ENCODE results near the gene MLC1.

The MLC1 gene

DNA sequence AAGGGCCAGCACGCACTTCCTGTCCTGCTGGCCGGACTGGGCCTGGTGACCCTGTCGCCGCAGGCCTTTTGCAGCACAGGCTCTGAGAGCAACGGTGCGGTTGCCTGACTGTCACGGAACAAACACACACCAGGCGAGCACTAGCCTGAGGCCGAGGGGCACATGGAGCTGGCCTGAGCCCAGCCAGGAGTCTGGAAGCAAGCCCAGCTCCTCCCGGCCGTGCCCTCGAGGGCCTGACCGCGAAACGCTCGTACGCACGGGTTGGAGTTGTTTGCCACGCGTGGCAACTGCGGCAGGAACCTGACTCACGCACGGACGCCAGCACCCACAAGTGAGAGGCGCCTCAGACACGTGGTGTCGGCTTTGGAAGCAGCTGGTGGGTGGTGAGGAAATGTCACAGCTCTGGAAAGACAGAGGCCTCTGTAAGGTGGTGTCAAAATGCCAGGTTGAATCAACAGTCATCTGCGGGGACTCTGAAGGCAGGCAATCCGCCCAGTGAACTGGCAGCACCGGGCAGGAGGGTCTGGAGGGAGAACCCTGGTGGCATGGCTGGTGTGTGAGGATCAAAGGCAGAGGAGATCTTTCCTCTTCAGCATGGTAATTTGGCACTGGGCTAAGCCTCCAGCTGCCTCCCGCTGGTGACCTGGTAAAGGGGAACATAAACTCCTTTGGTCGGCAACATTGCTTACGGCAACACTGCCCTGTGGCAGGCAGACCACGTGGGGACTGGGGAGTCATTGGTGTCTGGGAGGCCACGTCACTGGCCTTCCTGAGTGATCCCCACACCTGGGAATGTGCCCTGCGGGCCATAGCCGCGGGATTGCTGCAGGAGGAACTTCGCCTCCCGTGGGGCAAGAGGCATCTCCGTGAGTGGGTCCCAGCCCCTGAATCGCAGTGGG lies 57.3 kb downstream of the MLC1 start:
- no peak overlapping the region for H3K4me2 ChIP-seq
- no peaks in the 10 kb centered on the region; the same call in 1 of the 2 replicates for H3K27me3 ChIP-seq (ENCODE audit: insufficient read depth, low read depth)
- no peak overlapping the region for H3K9ac ChIP-seq

DNA sequence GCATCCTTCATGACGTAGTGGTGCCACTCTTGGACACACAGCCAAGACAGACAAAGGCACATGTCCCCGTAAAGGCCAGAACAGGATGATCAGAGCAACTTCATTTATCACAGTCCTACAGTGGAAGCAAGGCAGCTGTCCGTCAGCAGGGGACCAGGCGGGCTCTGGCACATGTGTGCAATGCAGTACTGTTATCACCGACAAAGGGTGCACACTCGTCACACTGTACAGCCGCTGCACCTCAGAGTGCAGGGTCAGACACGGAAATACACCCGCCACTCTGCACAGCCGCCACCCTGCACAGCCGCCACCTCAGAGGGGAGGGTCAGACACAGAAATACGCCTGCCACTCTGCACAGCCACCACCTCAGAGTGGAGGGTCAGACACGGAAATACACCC lies 59.2 kb downstream of the MLC1 start:
- H3K36me3 ChIP-seq (ENCODE audit: insufficient read depth), result no peaks in the 10 kb centered on the region
- H3K9ac ChIP-seq, result no peak overlapping the region
- H3K27ac ChIP-seq, result no peak overlapping the region
- TF ChIP-seq, protein P1, sequence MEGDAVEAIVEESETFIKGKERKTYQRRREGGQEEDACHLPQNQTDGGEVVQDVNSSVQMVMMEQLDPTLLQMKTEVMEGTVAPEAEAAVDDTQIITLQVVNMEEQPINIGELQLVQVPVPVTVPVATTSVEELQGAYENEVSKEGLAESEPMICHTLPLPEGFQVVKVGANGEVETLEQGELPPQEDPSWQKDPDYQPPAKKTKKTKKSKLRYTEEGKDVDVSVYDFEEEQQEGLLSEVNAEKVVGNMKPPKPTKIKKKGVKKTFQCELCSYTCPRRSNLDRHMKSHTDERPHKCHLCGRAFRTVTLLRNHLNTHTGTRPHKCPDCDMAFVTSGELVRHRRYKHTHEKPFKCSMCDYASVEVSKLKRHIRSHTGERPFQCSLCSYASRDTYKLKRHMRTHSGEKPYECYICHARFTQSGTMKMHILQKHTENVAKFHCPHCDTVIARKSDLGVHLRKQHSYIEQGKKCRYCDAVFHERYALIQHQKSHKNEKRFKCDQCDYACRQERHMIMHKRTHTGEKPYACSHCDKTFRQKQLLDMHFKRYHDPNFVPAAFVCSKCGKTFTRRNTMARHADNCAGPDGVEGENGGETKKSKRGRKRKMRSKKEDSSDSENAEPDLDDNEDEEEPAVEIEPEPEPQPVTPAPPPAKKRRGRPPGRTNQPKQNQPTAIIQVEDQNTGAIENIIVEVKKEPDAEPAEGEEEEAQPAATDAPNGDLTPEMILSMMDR (conservative IDR thresholded peaks at IDR 0.05; ENCODE audit: low read depth, low read length), result no peak
- H3K4me1 ChIP-seq (ENCODE audit: low read depth, poor library complexity, severe bottlenecking), result no peaks in the 10 kb centered on the region
- no peaks in the 10 kb centered on the region for H4K20me1 ChIP-seq (ENCODE audit: insufficient read depth)
- no peak overlapping the region for H2AFZ ChIP-seq (ENCODE audit: low read depth)
- H3K4me2 ChIP-seq, result no peak overlapping the region
- no peaks in the 10 kb centered on the region for H3K79me2 ChIP-seq (ENCODE audit: insufficient read depth, low read depth)
- no peaks in the 10 kb centered on the region; the same call in 1 of the 2 replicates for H3K27me3 ChIP-seq (ENCODE audit: insufficient read depth, low read depth)
- no peak overlapping the region for H3K4me3 ChIP-seq (IDR thresholded peaks at IDR 0.05; ENCODE audit: insufficient read depth, low read depth, low read length)

More for the DNA sequence above, 57.3 kb downstream of the MLC1 start:
- Histone ChIP-seq H3K79me2 (ENCODE audit: insufficient read depth, low read depth) (no peaks in the 10 kb centered on the region), H2AFZ (ENCODE audit: low read depth) (no peak overlapping the region), H3K36me3 (ENCODE audit: insufficient read depth) (no peaks in the 10 kb centered on the region), H3K27ac (no peak overlapping the region), H3K4me3 (IDR thresholded peaks at IDR 0.05; ENCODE audit: insufficient read depth, low read depth, low read length) (no peak overlapping the region), H4K20me1 (ENCODE audit: insufficient read depth) (no peaks in the 10 kb centered on the region), H3K4me1 (ENCODE audit: low read depth, poor library complexity, severe bottlenecking) (no peaks in the 10 kb centered on the region)
- TF ChIP-seq, protein P1 (conservative IDR thresholded peaks at IDR 0.05; ENCODE audit: low read depth, low read length), result no peak

DNA sequence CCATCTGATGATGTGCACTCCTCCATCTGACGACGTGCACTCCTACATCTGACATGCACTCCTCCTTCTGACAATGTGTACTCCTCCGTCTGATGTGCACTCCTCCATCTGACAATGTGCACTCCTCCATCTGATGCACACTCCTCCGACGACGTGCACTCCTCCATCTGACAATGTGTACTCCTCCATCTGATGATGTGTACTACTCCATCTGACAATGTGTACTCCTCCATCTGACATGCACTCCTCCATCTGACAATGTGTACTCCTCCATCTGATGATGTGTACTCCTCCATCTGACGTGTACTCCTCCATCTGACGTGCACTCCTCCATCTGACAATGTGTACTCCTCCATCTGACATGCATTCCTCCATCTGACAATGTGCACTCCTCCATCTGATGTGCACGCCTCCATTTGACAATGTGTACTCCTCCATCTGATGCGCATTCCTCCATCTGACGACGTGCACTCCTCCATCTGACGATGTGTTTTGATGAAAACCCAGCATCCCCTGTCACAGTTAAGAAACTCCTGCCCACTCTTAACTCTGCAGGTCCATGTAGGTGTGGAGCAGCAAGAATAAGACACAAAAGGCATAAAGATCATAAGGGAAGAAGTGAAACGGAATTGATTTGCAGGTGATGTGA lies 62.9 kb downstream of the MLC1 start:
- H3K79me2 ChIP-seq (ENCODE audit: insufficient read depth, low read depth), result no peaks in the 10 kb centered on the region
- H3K4me1 ChIP-seq (ENCODE audit: low read depth, poor library complexity, severe bottlenecking), result no peaks in the 10 kb centered on the region
- H3K4me3 ChIP-seq (IDR thresholded peaks at IDR 0.05; ENCODE audit: insufficient read depth, low read depth, low read length), result no peak overlapping the region
- no peaks in the 10 kb centered on the region; the same call in 1 of the 2 replicates for H3K27me3 ChIP-seq (ENCODE audit: insufficient read depth, low read depth)
- H3K27ac ChIP-seq, result no peak overlapping the region
- H3K4me2 ChIP-seq, result no peak overlapping the region
- no peak overlapping the region for H3K9ac ChIP-seq
- H3K36me3 ChIP-seq (ENCODE audit: insufficient read depth), result no peaks in the 10 kb centered on the region
- no peaks in the 10 kb centered on the region for H4K20me1 ChIP-seq (ENCODE audit: insufficient read depth)
- TF ChIP-seq, protein P1 (conservative IDR thresholded peaks at IDR 0.05; ENCODE audit: low read depth, low read length), result no peak
- no peak overlapping the region for H2AFZ ChIP-seq (ENCODE audit: low read depth)

DNA sequence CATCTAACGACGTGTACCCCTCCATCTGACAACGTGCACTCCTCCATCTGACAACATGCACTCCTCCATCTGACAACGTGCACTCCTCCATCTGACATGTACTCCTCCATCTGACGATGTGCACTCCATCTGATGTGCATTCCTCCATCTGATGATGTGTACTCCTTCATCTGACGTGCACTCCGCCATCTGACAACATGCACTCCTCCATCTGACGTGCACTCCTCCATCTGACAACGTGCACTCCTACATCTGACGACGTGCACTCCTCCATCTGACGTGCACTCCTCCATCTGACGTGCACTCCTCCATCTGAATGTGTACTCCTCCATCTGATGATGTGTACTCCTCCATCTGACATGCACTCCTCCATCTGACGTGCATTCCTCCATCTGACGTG lies 64.6 kb downstream of the MLC1 start:
- Histone ChIP-seq H3K27me3 (ENCODE audit: insufficient read depth, low read depth) (no peaks in the 10 kb centered on the region; the same call in 1 of the 2 replicates), H3K9ac (no peak overlapping the region), H3K79me2 (ENCODE audit: insufficient read depth, low read depth) (no peaks in the 10 kb centered on the region), H3K4me3 (IDR thresholded peaks at IDR 0.05; ENCODE audit: insufficient read depth, low read depth, low read length) (no peak overlapping the region), H2AFZ (ENCODE audit: low read depth) (no peak overlapping the region), H3K36me3 (ENCODE audit: insufficient read depth) (no peaks in the 10 kb centered on the region), H4K20me1 (ENCODE audit: insufficient read depth) (no peaks in the 10 kb centered on the region), H3K4me1 (ENCODE audit: low read depth, poor library complexity, severe bottlenecking) (no peaks in the 10 kb centered on the region), H3K4me2 (no peak overlapping the region), H3K27ac (no peak overlapping the region)
- TF ChIP-seq, protein P1 (conservative IDR thresholded peaks at IDR 0.05; ENCODE audit: low read depth, low read length), result no peak
